IMR-90 (cell line): Measurements from ENCODE around the gene DLG4.

Experiments
- BHLHE40 ChIP-seq: fragments of 150-350 bp; IDR thresholded peaks from 2 replicates; pipeline ENCODE4 v1.6.1; 2016; ENCODE audit warnings: mild to moderate bottlenecking, low read depth, low read length
- CEBPB ChIP-seq: IDR thresholded peaks from 2 replicates; pipeline ENCODE4 v1.6.1; 2012; ENCODE audit warnings: low read depth, low read length, improper control_type of control experiment
- FOS ChIP-seq: fragments of 150-350 bp; IDR thresholded peaks from 2 replicates; pipeline ENCODE4 v1.6.1; 2016; ENCODE audit warnings: low read depth, low read length
- MAFK ChIP-seq: IDR thresholded peaks from 2 replicates; pipeline ENCODE4 v1.6.1; 2012; ENCODE audit warnings: low read depth, low read length, improper control_type of control experiment
- MXI1 ChIP-seq: IDR thresholded peaks from 2 replicates; pipeline ENCODE4 v1.6.1; 2012; ENCODE audit warnings: low read depth, mild to moderate bottlenecking, low read length, moderate library complexity, borderline replicate concordance
- NFE2L2 ChIP-seq: fragments of 150-350 bp; IDR thresholded peaks from 2 replicates; pipeline ENCODE4 v1.6.1; 2016; ENCODE audit warnings: low read depth, mild to moderate bottlenecking, low read length
- POLR2A ChIP-seq: IDR thresholded peaks from 2 replicates; pipeline ENCODE4 v1.6.1; 2012; ENCODE audit warnings: mild to moderate bottlenecking, low read depth, low read length
- RAD21 ChIP-seq: IDR thresholded peaks from 2 replicates; pipeline ENCODE4 v1.6.1; 2012; ENCODE audit warnings: low read length, improper control_type of control experiment
- RCOR1 ChIP-seq: IDR thresholded peaks from 2 replicates; pipeline ENCODE4 v1.6.1; 2012; ENCODE audit warnings: mild to moderate bottlenecking, low read length, improper control_type of control experiment; ENCODE audit not compliant: insufficient replicate concordance
- RFX5 ChIP-seq: IDR thresholded peaks from 2 replicates; pipeline ENCODE4 v1.8.0; 2012; ENCODE audit warnings: low read depth, mild to moderate bottlenecking, low read length, moderate library complexity
- SMC3 ChIP-seq: fragments of 150-350 bp; IDR thresholded peaks from 2 replicates; pipeline ENCODE4 v1.6.1; 2016; ENCODE audit warnings: low read depth, mild to moderate bottlenecking, antibody characterized with exemption, low read length, moderate library complexity
- TF ChIP-seq, protein P1 (sequence below): conservative IDR thresholded peaks from 2 replicates; pipeline ENCODE4 v1.5.1; 2012; ENCODE audit warnings: mild to moderate bottlenecking, low read depth, low read length, improper control_type of control experiment
- TF ChIP-seq, protein P2 (sequence below): fragments of 150-350 bp; IDR thresholded peaks from 2 replicates; pipeline ENCODE4 v1.6.1; 2016; ENCODE audit warnings: low read depth, mild to moderate bottlenecking, low read length, moderate library complexity, borderline replicate concordance
- TF ChIP-seq, protein P3 (sequence below): fragments of 150-350 bp; IDR thresholded peaks from 2 replicates; pipeline ENCODE4 v1.6.1; 2017; ENCODE audit warnings: mild to moderate bottlenecking, antibody characterized with exemption, low read length, low read depth

DNA sequence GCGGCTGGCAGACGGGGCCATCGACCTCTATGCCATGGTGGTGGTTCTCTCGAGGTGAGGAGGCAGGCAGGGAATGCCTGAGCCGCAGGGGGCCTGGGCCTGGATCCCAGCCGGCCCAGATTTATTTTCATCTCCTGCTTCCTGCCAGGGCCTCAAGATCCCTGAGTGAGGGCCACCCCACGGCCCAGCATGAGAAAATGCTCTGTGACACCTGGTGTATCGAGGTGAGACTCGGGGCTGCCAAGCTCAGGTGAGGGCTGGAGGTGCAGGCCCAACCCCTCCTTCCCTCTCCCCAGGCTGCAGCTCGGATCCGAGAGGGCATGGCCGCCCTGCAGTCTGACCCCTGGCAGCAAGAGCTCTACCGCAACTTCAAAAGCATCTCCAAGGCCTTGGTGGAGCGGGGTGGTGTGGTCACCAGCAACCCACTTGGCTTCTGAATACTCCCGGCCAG is 5.0 kb upstream of the DLG4 start:
- TF ChIP-seq CEBPB, result no peak
- TF ChIP-seq, protein P1, sequence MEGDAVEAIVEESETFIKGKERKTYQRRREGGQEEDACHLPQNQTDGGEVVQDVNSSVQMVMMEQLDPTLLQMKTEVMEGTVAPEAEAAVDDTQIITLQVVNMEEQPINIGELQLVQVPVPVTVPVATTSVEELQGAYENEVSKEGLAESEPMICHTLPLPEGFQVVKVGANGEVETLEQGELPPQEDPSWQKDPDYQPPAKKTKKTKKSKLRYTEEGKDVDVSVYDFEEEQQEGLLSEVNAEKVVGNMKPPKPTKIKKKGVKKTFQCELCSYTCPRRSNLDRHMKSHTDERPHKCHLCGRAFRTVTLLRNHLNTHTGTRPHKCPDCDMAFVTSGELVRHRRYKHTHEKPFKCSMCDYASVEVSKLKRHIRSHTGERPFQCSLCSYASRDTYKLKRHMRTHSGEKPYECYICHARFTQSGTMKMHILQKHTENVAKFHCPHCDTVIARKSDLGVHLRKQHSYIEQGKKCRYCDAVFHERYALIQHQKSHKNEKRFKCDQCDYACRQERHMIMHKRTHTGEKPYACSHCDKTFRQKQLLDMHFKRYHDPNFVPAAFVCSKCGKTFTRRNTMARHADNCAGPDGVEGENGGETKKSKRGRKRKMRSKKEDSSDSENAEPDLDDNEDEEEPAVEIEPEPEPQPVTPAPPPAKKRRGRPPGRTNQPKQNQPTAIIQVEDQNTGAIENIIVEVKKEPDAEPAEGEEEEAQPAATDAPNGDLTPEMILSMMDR, result no peak
- TF ChIP-seq RCOR1, result no peak
- no peak for TF ChIP-seq POLR2A
- TF ChIP-seq MAFK, result no peak
- no peak for TF ChIP-seq BHLHE40
- no peak for TF ChIP-seq RAD21
- no peak for TF ChIP-seq FOS
- no peak for TF ChIP-seq NFE2L2
- TF ChIP-seq RFX5, result no peak
- TF ChIP-seq, protein P2, sequence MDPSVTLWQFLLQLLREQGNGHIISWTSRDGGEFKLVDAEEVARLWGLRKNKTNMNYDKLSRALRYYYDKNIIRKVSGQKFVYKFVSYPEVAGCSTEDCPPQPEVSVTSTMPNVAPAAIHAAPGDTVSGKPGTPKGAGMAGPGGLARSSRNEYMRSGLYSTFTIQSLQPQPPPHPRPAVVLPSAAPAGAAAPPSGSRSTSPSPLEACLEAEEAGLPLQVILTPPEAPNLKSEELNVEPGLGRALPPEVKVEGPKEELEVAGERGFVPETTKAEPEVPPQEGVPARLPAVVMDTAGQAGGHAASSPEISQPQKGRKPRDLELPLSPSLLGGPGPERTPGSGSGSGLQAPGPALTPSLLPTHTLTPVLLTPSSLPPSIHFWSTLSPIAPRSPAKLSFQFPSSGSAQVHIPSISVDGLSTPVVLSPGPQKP, result no peak
- TF ChIP-seq SMC3, result no peak
- TF ChIP-seq MXI1, result no peak
- TF ChIP-seq, protein P3, sequence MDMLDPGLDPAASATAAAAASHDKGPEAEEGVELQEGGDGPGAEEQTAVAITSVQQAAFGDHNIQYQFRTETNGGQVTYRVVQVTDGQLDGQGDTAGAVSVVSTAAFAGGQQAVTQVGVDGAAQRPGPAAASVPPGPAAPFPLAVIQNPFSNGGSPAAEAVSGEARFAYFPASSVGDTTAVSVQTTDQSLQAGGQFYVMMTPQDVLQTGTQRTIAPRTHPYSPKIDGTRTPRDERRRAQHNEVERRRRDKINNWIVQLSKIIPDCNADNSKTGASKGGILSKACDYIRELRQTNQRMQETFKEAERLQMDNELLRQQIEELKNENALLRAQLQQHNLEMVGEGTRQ, result no peak
